Neural crest cell (in vitro differentiated cells): ENCODE measurements around the gene ZNF692. TPM values are rescaled to one million over a fixed set of nuclear protein-coding genes. Genes with fewer than 3 reads are reported as not detected.

ENCODE experiments used
- DNase-seq: peaks from one replicate; pipeline ENCODE4 v3.0.0; 2021; ENCODE audit warnings: low read depth, mixed read lengths, low spot score
- H3K27ac Mint-ChIP-seq: one replicate; pipeline ENCODE4 v1.8.0; 2021; ENCODE audit warnings: mild to moderate bottlenecking, mixed read lengths; ENCODE audit not compliant: unreplicated experiment
- H3K27me3 Mint-ChIP-seq: 2 replicates; pipeline ENCODE4 v1.8.0; 2021; ENCODE audit warnings: low read depth, mild to moderate bottlenecking, mixed read lengths
- H3K36me3 Mint-ChIP-seq: 2 replicates; pipeline ENCODE4 v1.8.0; 2021; ENCODE audit warnings: low read depth, mild to moderate bottlenecking, mixed read lengths
- H3K4me1 Mint-ChIP-seq: 2 replicates; pipeline ENCODE4 v1.8.0; 2021; ENCODE audit warnings: mixed read lengths
- H3K4me3 Mint-ChIP-seq: one replicate; pipeline ENCODE4 v1.8.0; 2021; ENCODE audit warnings: mild to moderate bottlenecking, mixed read lengths
- H3K9me3 Mint-ChIP-seq: 2 replicates; pipeline ENCODE4 v1.8.0; 2021; ENCODE audit warnings: mixed read lengths
- total RNA-seq: library from RNA; stranded (reverse); gene quantifications from 2 replicates; pipeline ENCODE4 v1.2.1, GENCODE V29; 2021
- TF ChIP-seq, protein P1 (sequence below): fragments of 200-600 bp; sonication (generic); conservative IDR thresholded peaks from 2 replicates; pipeline ENCODE4 v1.5.0; 2021; ENCODE audit warnings: antibody characterized with exemption, mild to moderate bottlenecking

ZNF692 gene
- total RNA-seq, 1 donor from 2014 or later = 72.8 TPM

DNA sequence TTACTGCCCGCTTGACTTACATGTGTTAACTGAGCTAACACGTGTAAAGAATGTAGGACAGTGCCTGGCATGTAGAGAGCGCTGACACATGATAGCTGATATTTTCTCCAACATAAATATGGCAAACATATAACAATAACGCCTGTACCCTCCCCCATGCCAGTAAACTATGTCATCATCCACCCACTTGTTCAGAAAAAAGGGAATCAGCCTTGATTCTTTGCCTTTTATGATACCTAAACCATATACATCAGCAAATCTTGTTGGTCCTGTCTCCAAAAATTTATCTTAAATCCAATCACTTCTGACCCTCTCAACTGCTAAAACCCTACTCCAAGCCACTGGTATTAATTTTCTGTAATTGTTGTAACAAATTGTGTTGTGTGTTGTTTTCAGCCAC, 1.1 kb upstream of the ZNF692 start:
- H3K36me3 Mint-ChIP-seq = peaks cover 2% of the 10 kb centered on the region
- no peak for DNase-seq
- H3K4me3 Mint-ChIP-seq = peak overlapping the region; percentile 90
- H3K4me1 Mint-ChIP-seq = peaks cover 37% of the 10 kb centered on the region
- H3K27me3 Mint-ChIP-seq = peaks cover 38% of the 10 kb centered on the region
- no peaks in the 10 kb centered on the region for H3K9me3 Mint-ChIP-seq
- TF ChIP-seq, protein P1, sequence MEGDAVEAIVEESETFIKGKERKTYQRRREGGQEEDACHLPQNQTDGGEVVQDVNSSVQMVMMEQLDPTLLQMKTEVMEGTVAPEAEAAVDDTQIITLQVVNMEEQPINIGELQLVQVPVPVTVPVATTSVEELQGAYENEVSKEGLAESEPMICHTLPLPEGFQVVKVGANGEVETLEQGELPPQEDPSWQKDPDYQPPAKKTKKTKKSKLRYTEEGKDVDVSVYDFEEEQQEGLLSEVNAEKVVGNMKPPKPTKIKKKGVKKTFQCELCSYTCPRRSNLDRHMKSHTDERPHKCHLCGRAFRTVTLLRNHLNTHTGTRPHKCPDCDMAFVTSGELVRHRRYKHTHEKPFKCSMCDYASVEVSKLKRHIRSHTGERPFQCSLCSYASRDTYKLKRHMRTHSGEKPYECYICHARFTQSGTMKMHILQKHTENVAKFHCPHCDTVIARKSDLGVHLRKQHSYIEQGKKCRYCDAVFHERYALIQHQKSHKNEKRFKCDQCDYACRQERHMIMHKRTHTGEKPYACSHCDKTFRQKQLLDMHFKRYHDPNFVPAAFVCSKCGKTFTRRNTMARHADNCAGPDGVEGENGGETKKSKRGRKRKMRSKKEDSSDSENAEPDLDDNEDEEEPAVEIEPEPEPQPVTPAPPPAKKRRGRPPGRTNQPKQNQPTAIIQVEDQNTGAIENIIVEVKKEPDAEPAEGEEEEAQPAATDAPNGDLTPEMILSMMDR = no peak
- no peak overlapping the region for H3K27ac Mint-ChIP-seq

DNA sequence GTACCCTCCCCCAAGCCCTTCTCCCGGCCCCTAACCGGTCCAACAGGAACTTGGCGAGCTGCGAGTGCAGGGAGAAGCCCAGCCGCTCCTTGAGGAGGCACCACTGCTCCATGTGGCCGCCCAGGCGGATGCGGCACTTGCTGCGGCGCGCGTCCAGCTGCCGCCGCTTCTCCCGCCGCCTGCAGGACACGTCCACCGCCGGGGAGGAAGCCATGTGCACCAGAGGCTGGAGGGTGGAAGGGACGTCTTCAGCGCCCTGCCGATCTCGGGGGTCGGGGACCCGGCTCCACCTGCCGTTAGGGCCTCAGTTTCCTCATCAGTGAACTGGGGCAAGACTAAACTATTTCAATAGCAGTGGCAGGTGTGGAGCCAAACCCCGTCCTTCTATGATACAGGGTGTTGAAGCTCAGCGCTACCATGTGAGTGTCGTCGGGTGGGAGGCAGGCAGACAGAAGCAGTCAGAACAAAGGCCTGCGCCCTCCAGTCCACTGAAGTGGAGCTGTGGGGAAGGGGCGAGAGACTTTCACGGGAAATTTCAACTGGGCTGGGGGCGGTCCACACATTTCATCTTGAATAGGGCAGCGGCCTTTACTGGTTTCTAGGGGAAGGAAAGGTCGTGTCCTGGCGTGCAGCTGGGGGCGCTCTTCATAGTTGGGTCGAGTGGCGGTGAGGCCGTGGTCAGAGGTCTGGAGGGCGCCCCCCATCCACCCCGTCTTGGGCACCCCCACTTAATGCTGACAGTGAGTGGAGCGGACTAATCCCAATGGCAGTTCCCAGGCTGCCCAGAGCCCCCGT, 592 bp downstream of the ZNF692 start:
- H3K27me3 Mint-ChIP-seq = peaks cover 30% of the 10 kb centered on the region
- peak overlapping the region; percentile 90 for H3K4me3 Mint-ChIP-seq
- H3K36me3 Mint-ChIP-seq = peaks cover 12% of the 10 kb centered on the region
- peak; percentile 55 for DNase-seq
- TF ChIP-seq, protein P1 = peak; percentile 54
- no peaks in the 10 kb centered on the region for H3K9me3 Mint-ChIP-seq
- H3K4me1 Mint-ChIP-seq = peaks cover 34% of the 10 kb centered on the region
- H3K27ac Mint-ChIP-seq = peak overlapping the region; percentile 98

DNA sequence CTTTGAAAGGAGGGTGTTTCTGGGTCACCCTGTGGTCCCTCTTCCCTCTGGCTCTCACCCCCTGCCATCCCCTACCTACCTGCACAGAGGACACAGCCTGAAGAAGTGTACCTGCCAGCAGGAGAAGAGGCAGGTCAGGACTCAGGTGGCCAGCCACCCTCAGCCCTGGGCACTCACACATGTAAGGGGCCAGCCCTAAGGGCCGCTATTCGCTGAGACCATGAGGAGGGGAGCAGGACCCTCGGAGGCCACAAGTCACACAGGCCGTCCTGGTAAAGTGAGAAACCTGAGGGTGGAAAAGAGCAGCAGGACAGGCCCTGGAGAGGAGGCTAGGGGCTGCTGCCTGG, 1.2 kb downstream of the ZNF692 start:
- TF ChIP-seq, protein P1 = no peak
- Mint-ChIP-seq H3K4me3 (peak overlapping the region; percentile 90), H3K27me3 (peaks cover 25% of the 10 kb centered on the region), H3K36me3 (peaks cover 12% of the 10 kb centered on the region), H3K9me3 (no peaks in the 10 kb centered on the region), H3K4me1 (peaks cover 30% of the 10 kb centered on the region), H3K27ac (peak overlapping the region; percentile 98)
- no peak for DNase-seq

DNA sequence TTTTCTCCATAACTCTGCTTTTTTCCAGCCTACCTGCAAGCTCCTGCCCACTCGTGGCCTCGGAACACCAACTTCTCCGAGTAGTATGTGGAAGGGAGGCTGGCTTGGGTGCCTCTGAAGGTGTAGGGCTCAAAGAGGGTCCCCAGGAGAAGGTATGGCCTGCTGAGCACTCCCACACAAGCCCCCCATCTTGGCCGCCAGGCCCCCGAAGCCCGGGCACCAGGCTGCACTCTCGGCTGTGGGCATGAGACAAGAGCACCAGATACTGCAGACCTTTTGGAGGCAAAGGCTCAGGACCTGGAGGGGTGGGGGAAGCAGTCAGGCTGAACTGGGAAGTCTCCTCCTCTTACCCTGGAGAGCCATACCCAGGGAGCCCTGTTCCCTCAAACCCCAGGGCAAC, 1.7 kb downstream of the ZNF692 start:
- Mint-ChIP-seq H3K36me3 (peaks cover 12% of the 10 kb centered on the region), H3K4me1 (peaks cover 26% of the 10 kb centered on the region), H3K27ac (no peak overlapping the region), H3K9me3 (no peaks in the 10 kb centered on the region), H3K27me3 (peaks cover 20% of the 10 kb centered on the region), H3K4me3 (peak overlapping the region; percentile 90)
- TF ChIP-seq, protein P1 = no peak
- no peak for DNase-seq

DNA sequence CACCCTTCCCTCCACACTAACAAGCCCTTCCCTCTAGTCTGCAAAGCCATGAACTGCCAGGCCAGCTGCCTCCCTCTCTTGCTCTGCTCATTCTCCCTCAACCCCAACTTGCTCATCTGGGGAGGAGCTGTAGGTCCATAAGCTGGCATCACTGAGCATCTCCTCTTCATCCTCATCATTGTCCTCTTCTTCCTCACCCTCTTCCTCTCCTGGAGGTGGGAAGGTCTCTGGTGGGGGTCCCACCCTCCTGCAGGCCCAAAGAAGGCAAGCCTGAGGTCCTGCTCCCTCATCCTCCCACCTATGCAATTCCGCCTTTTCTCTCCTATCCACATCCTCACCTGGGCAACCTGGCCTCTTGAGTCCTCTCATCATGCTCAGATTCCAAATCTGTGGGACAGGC, 2.7 kb downstream of the ZNF692 start:
- Mint-ChIP-seq H3K9me3 (no peaks in the 10 kb centered on the region), H3K4me3 (peak overlapping the region; percentile 90), H3K27me3 (peaks cover 10% of the 10 kb centered on the region), H3K36me3 (peaks cover 12% of the 10 kb centered on the region), H3K4me1 (peaks cover 26% of the 10 kb centered on the region), H3K27ac (no peak overlapping the region)
- TF ChIP-seq, protein P1 = no peak
- no peak for DNase-seq
